ENCODE measurements around the gene IFITM5.
A peak's percentile ranks its signal among the peaks of the same experiment; 100 is the strongest.

GRCh38 chr11:257766-258493, 41.4 kb downstream of the IFITM5 start:
- TF ChIP-seq CTCF (IDR thresholded peaks at IDR 0.05; ENCODE audit: low read depth, low read length, poor library complexity, severe bottlenecking) (peak; percentile 44), EZH2phosphoT487 (IDR thresholded peaks at IDR 0.05; ENCODE audit: borderline replicate concordance, low read length) (no peak)

Measured in DOHH2 (cell line).